Measurements from ENCODE around the gene SCFD2.
"Not testable (repeated sequence)": the region's sequence is repeated elsewhere in the genome, so short reads cannot be mapped to it uniquely, and the experiment has no call there.

SCFD2 gene

GRCh38 chr4:53365486-53366300 is at the start of gene SCFD2:
Gene SCFD2, minus strand, starts transcription at chr4:53366061.
- DNase-seq (ENCODE audit: low read depth in 2 of 2, low spot score in 1 of 2): peak; percentile 92 to 97

GRCh38 chr4:53409479-53409878 is 43.6 kb upstream of the SCFD2 start:
- not testable (repeated sequence) for DNase-seq (ENCODE audit: low read depth in 2 of 2, low spot score in 1 of 2)

- DNase-seq (ENCODE audit: low read depth in 2 of 2, low spot score in 1 of 2): no peak
These were observed 14.4 kb upstream of the SCFD2 start for GRCh38 chr4:53380221-53380620.

- DNase-seq (ENCODE audit: low read depth in 2 of 2, low spot score in 1 of 2): no peak
These were observed 12.3 kb upstream of the SCFD2 start for GRCh38 chr4:53378171-53378482.

GRCh38 chr4:53377319-53378170 is 11.7 kb upstream of the SCFD2 start, which contains the start of gene FIP1L1:
Gene FIP1L1, plus strand, starts transcription at chr4:53377641. Its CDS starts 198 bp downstream, at chr4:53377839.
- peak; percentile 93 to 94 for DNase-seq (ENCODE audit: low read depth in 2 of 2, low spot score in 1 of 2)

GRCh38 chr4:53376900-53377299 is 11.0 kb upstream of the SCFD2 start:
- no peak for DNase-seq (ENCODE audit: low read depth in 2 of 2, low spot score in 1 of 2)

GRCh38 chr4:53374777-53375258 is 9.0 kb upstream of the SCFD2 start:
- no peak for DNase-seq (ENCODE audit: low read depth in 2 of 2, low spot score in 1 of 2)

- DNase-seq (ENCODE audit: low read depth in 2 of 2, low spot score in 1 of 2): no peak
These were observed 6.1 kb upstream of the SCFD2 start for GRCh38 chr4:53371843-53372521.

- DNase-seq (ENCODE audit: low read depth in 2 of 2, low spot score in 1 of 2): no peak
These were observed 5.2 kb upstream of the SCFD2 start for GRCh38 chr4:53371049-53371448.

GRCh38 chr4:53367721-53368120 is 1.9 kb upstream of the SCFD2 start:
- DNase-seq (ENCODE audit: low read depth in 2 of 2, low spot score in 1 of 2): no peak

GRCh38 chr4:53366301-53366716 is 448 bp upstream of the SCFD2 start:
- DNase-seq (ENCODE audit: low read depth in 2 of 2, low spot score in 1 of 2): no peak

GRCh38 chr4:53365121-53365485 is 758 bp downstream of the SCFD2 start:
- no peak for DNase-seq (ENCODE audit: low read depth in 2 of 2, low spot score in 1 of 2)

GRCh38 chr4:53364624-53365023 is 1.2 kb downstream of the SCFD2 start:
- no peak for DNase-seq (ENCODE audit: low read depth in 2 of 2, low spot score in 1 of 2)

- DNase-seq (ENCODE audit: low read depth in 2 of 2, low spot score in 1 of 2): no peak
These were observed 3.8 kb downstream of the SCFD2 start for GRCh38 chr4:53362093-53362492.

GRCh38 chr4:53361451-53361850 is 4.4 kb downstream of the SCFD2 start:
- DNase-seq (ENCODE audit: low read depth in 2 of 2, low spot score in 1 of 2): no peak

GRCh38 chr4:53355930-53356521 is 9.8 kb downstream of the SCFD2 start:
- DNase-seq (ENCODE audit: low read depth in 2 of 2, low spot score in 1 of 2): no peak

GRCh38 chr4:53354012-53354722 is 11.7 kb downstream of the SCFD2 start:
- DNase-seq (ENCODE audit: low read depth in 2 of 2, low spot score in 1 of 2): no peak

GRCh38 chr4:53349091-53349491 is 16.8 kb downstream of the SCFD2 start:
- DNase-seq (ENCODE audit: low read depth in 2 of 2, low spot score in 1 of 2): no peak

GRCh38 chr4:53348046-53348445 is 17.8 kb downstream of the SCFD2 start:
- no peak for DNase-seq (ENCODE audit: low read depth in 2 of 2, low spot score in 1 of 2)

Measured in stimulated activated CD8-positive, alpha-beta memory T cell treated with anti-CD3 and anti-CD28 coated beads, Interleukin-4, amount 100 ng/mL, for 1 hour (primary cell).